ENCODE data around the gene KCNAB3. TPM values are rescaled to one million over a fixed set of nuclear protein-coding genes. Genes with fewer than 3 reads are reported as not detected.

KCNAB3 gene
- total RNA-seq, 4 donors from 2014 or later: 3.4 to 32.7 (median 19.5) TPM; not detected in 1

GRCh38 chr17:7931709-7932482, 2.2 kb upstream of the KCNAB3 start, which contains the start of the genes CNTROB and TRAPPC1:
Gene CNTROB, plus strand, starts transcription at chr17:7932206. Its CDS starts 874 bp downstream, at chr17:7933080.
Gene TRAPPC1, minus strand, starts transcription at chr17:7931946. Its CDS starts 117 bp downstream, at chr17:7931829.
- peak within 1 kb of the TSS; percentile 70 to 83 for H3K4me3 ChIP-seq
- DNase-seq: peak; percentile 99 to 100
- TF ChIP-seq, protein P1, sequence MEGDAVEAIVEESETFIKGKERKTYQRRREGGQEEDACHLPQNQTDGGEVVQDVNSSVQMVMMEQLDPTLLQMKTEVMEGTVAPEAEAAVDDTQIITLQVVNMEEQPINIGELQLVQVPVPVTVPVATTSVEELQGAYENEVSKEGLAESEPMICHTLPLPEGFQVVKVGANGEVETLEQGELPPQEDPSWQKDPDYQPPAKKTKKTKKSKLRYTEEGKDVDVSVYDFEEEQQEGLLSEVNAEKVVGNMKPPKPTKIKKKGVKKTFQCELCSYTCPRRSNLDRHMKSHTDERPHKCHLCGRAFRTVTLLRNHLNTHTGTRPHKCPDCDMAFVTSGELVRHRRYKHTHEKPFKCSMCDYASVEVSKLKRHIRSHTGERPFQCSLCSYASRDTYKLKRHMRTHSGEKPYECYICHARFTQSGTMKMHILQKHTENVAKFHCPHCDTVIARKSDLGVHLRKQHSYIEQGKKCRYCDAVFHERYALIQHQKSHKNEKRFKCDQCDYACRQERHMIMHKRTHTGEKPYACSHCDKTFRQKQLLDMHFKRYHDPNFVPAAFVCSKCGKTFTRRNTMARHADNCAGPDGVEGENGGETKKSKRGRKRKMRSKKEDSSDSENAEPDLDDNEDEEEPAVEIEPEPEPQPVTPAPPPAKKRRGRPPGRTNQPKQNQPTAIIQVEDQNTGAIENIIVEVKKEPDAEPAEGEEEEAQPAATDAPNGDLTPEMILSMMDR (IDR thresholded peaks at IDR 0.05): peak in 1 of 4 experiments; percentile 19
- TF ChIP-seq POLR2A (IDR thresholded peaks at IDR 0.05): peak; percentile 86 to 93
- H3K27me3 ChIP-seq: no peaks in the 10 kb centered on the region
- intact Hi-C loops (cut with DNase I; ENCODE audit: low total_unique reads): no loop called here
- H3K27ac ChIP-seq: peak within 1 kb of the TSS; percentile 86 to 87
- no peaks in the 10 kb centered on the region for H3K36me3 ChIP-seq
- no peaks in the 10 kb centered on the region for H3K9me3 ChIP-seq
- H3K4me1 ChIP-seq: peaks cover 0 to 17% of the 10 kb centered on the region in 2 donors

DNA sequence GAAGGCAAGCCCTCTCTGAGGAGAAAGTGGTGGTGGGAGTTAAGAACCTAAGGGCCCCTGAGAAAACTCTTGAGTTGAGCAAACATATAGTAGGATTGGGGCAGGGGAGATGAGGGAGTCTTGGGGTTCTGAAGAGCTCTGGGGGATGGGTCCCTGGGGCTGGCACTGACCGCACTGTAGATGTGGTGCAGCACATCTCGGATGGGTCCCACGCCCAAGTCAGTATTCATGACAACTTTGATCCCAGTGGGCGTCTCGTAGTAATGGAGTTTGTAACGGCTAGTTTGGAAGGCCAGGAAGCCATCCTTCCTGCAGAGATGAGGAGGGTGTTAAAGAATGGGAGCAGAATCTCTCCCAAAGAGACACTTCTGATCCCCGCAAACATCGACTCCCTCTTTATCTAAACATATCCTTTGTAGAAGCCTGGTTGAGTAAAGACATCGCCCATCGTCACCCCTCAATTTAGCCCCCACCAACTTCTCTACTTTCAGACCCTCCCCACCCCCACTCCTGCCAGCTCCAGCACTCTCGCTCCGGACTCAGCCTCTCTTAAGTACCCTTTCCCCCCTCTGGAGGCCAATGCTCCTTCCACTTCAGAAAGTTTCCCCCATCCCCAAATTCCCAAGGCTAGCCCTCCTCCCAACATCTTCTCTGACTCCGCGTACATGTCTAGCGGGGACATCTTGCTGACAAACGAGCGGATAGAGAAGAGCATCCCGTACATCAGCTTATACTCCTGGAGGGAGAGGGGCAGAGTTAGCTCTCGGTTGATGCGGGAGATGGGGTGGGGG, 1.4 kb upstream of the KCNAB3 start:
- DNase-seq: no peak
- no peaks in the 10 kb centered on the region for H3K9me3 ChIP-seq
- peak overlapping the region; percentile 61 to 83 for H3K27ac ChIP-seq
- intact Hi-C loops (cut with DNase I; ENCODE audit: low total_unique reads): no loop called here
- peaks cover 0 to 17% of the 10 kb centered on the region in 2 donors for H3K4me1 ChIP-seq
- peak overlapping the region; percentile 70 to 83 for H3K4me3 ChIP-seq
- no peaks in the 10 kb centered on the region for H3K27me3 ChIP-seq
- H3K36me3 ChIP-seq: no peaks in the 10 kb centered on the region
- TF ChIP-seq, protein P1 (IDR thresholded peaks at IDR 0.05): no peak
- TF ChIP-seq POLR2A (IDR thresholded peaks at IDR 0.05): no peak

DNA sequence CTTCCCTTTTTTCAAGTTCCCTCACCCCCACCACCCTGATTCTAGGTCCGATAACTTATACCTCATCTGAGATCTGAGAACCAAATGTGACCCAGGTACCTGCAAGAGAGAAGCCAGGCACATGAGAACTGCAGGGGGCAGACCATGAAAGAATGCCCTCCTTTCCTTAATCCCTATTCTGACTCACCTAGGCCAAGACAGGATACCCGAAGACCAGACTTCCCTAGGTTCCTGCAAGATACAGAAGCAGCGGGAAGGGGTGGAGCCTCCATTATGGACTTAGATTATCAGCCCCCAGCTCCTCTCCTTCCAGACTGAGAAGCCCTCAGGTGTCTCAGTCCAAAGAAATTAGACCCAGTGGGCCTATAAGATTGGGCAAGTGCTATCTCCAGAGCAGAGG, 2.1 kb downstream of the KCNAB3 start:
- no peaks in the 10 kb centered on the region for H3K27me3 ChIP-seq
- no peak for DNase-seq
- TF ChIP-seq POLR2A (IDR thresholded peaks at IDR 0.05): no peak
- TF ChIP-seq, protein P1 (IDR thresholded peaks at IDR 0.05): no peak
- no peaks in the 10 kb centered on the region for H3K9me3 ChIP-seq
- intact Hi-C loops (cut with DNase I; ENCODE audit: low total_unique reads): no loop called here
- peaks cover 0 to 6% of the 10 kb centered on the region in 2 donors for H3K4me1 ChIP-seq
- no peaks in the 10 kb centered on the region for H3K36me3 ChIP-seq
- no peak overlapping the region for H3K4me3 ChIP-seq
- no peak overlapping the region for H3K27ac ChIP-seq

DNA sequence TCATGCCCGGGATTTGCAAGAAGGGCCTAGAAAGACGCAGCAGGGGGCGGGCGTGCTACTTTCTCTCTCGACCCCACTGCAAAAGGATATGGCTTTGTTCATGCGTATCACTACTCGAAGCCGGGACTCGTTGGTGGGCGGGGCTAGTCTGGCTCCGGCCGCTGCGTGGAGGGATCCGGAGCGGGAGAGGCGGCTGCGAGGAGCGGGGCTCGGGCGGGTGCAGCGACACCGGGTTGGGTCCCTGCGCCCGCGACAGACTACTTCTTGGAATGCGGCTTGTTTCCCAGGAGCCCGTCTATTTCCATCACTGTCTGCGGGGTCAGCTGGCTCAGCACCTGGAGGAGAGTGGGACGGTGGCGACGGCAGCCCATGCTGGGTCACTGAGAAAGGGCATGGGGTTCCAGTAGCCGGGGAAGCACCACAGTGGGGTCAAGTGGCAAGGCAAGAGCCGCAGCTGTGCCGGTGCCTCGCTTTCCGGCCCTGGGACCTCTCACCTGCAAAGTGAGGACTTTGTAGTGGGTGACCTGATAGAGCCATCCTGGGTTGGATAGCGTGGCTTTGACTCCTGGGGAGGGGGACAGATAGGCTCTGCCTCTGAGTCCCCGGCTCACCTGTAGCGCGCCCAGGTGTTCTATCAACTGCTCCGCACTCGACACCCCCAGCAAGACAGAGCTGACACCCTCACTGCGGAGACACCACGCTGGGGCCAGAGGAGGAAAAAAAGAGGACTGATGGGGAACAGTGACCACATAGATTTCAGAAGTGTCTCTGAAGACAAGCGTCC, 6.6 kb downstream of the KCNAB3 start:
- no peaks in the 10 kb centered on the region for H3K9me3 ChIP-seq
- intact Hi-C loops (cut with DNase I; ENCODE audit: low total_unique reads): no loop called here
- DNase-seq: peak; percentile 89 to 90
- no peaks in the 10 kb centered on the region for H3K4me1 ChIP-seq
- no peaks in the 10 kb centered on the region for H3K36me3 ChIP-seq
- TF ChIP-seq, protein P1 (IDR thresholded peaks at IDR 0.05): peak in 1 of 4 experiments; percentile 13
- peak; percentile 62 to 67 for TF ChIP-seq POLR2A (IDR thresholded peaks at IDR 0.05)
- H3K27me3 ChIP-seq: no peaks in the 10 kb centered on the region
- H3K4me3 ChIP-seq: peak overlapping the region; percentile 19 to 39
- H3K27ac ChIP-seq: peak overlapping the region; percentile 78 to 82
